Dermis lymphatic vessel endothelial cell (primary cell): Measurements from ENCODE around the gene ACTR3. TPM values are rescaled to one million over a fixed set of nuclear protein-coding genes. Genes with fewer than 3 reads are reported as not detected.

ENCODE experiments used
- total RNA-seq: library from RNA; depleted of rRNA; stranded (reverse); fragments of >200 nt; gene quantifications from 2 replicates; pipeline ENCODE4 v1.2.1, GENCODE V29; 2014

ACTR3 gene
- 122 and 146 TPM in 2 replicates for total RNA-seq

GRCh38 chr2:113889471-113890252, at the start of gene ACTR3:
Gene ACTR3 (plus strand): TSS chr2:113890089. CDS start chr2:113890280, 191 bp downstream.

Other genes with a start within 250 kb of the ACTR3 start
- gene SLC35F5, start 133.4 kb upstream of the ACTR3 start, total RNA-seq: 118 and 129 TPM in 2 replicates